H9 (cell line): Measurements from ENCODE around the gene COL23A1. TPM values are rescaled to one million over a fixed set of nuclear protein-coding genes. Genes with fewer than 3 reads are reported as not detected.

Source experiments
- DNase-seq: peaks from one replicate; pipeline ENCODE4 v3.0.0-alpha.2; 2017
- H2AFZ ChIP-seq: one replicate; pipeline ENCODE4 v1.6.1; 2013; ENCODE audit warnings: mild to moderate bottlenecking, low read length, control low read depth, moderate library complexity
- H2AK5ac ChIP-seq: 2 replicates; pipeline ENCODE4 v1.6.1; 2013; ENCODE audit warnings: low read length, control low read depth, mixed read lengths; ENCODE audit not compliant: insufficient read length
- H2BK120ac ChIP-seq: one replicate; pipeline ENCODE4 v1.6.1; 2013; ENCODE audit warnings: low read depth, mild to moderate bottlenecking, low read length, control low read depth, inconsistent platforms; ENCODE audit not compliant: poor library complexity, severe bottlenecking
- H2BK12ac ChIP-seq: 2 replicates; pipeline ENCODE4 v1.6.1; 2013; ENCODE audit warnings: low read length, control low read depth, mixed read lengths, low read depth; ENCODE audit not compliant: insufficient read length
- H2BK15ac ChIP-seq: 2 replicates; pipeline ENCODE4 v1.6.1; 2013; ENCODE audit warnings: low read depth, low read length, control low read depth
- H2BK20ac ChIP-seq: one replicate; pipeline ENCODE4 v1.6.1; 2013; ENCODE audit warnings: low read depth, mild to moderate bottlenecking, low read length, control low read depth, inconsistent platforms; ENCODE audit not compliant: poor library complexity, severe bottlenecking
- H2BK5ac ChIP-seq: 2 replicates; pipeline ENCODE4 v1.6.1; 2013; ENCODE audit warnings: low read length, control low read depth, mixed read lengths; ENCODE audit not compliant: insufficient read length
- H3K14ac ChIP-seq: 2 replicates; pipeline ENCODE4 v1.6.1; 2013; ENCODE audit warnings: low read length, control low read depth; ENCODE audit not compliant: insufficient read depth
- H3K18ac ChIP-seq: 2 replicates; pipeline ENCODE4 v1.6.1; 2013; ENCODE audit warnings: low read depth, mild to moderate bottlenecking, mixed read lengths, low read length, control low read depth; ENCODE audit not compliant: insufficient read length
- H3K23ac ChIP-seq: 2 replicates; pipeline ENCODE4 v1.6.1; 2013; ENCODE audit warnings: low read length, control low read depth, mixed read lengths, low read depth; ENCODE audit not compliant: insufficient read length
- H3K23me2 ChIP-seq: 2 replicates; pipeline ENCODE4 v1.6.1; 2013; ENCODE audit warnings: low read depth, mild to moderate bottlenecking, mixed read lengths, low read length, control low read depth; ENCODE audit not compliant: insufficient read length, poor library complexity, severe bottlenecking
- H3K27ac ChIP-seq: 2 replicates; pipeline ENCODE4 v1.5.1; 2013; ENCODE audit warnings: low read length, control low read depth, mixed read lengths, low read depth; ENCODE audit not compliant: insufficient read length
- H3K27me3 ChIP-seq: 2 replicates; pipeline ENCODE4 v1.6.1; 2013; ENCODE audit warnings: low read length, control low read depth, inconsistent platforms; ENCODE audit not compliant: insufficient read depth
- H3K4ac ChIP-seq: 2 replicates; pipeline ENCODE4 v1.6.1; 2013; ENCODE audit warnings: low read depth, mild to moderate bottlenecking, control low read depth, inconsistent platforms, low read length, moderate library complexity
- H3K4me1 ChIP-seq: 2 replicates; pipeline ENCODE4 v1.6.1; 2013; ENCODE audit warnings: low read length, control low read depth, inconsistent platforms; ENCODE audit not compliant: insufficient read depth
- H3K4me2 ChIP-seq: 2 replicates; pipeline ENCODE4 v1.6.1; 2013; ENCODE audit warnings: low read length, control low read depth, mixed read lengths; ENCODE audit not compliant: insufficient read length, insufficient read depth
- H3K56ac ChIP-seq: 2 replicates; pipeline ENCODE4 v1.6.1; 2013; ENCODE audit warnings: low read depth, mild to moderate bottlenecking, mixed read lengths, low read length, control low read depth; ENCODE audit not compliant: insufficient read length
- H3K79me1 ChIP-seq: 2 replicates; pipeline ENCODE4 v1.6.1; 2013; ENCODE audit warnings: low read depth, mild to moderate bottlenecking, moderate library complexity, low read length, control low read depth, inconsistent platforms; ENCODE audit not compliant: insufficient read depth, poor library complexity, severe bottlenecking
- H3K79me2 ChIP-seq: 2 replicates; pipeline ENCODE4 v1.6.1; 2013; ENCODE audit warnings: low read length, control low read depth, inconsistent platforms; ENCODE audit not compliant: insufficient read depth
- H3K9ac ChIP-seq: 2 replicates; pipeline ENCODE4 v1.6.1; 2013; ENCODE audit warnings: low read length, control low read depth, mixed read lengths; ENCODE audit not compliant: insufficient read length; ENCODE audit errors: extremely low read depth
- H3K9me3 ChIP-seq: one replicate; pipeline ENCODE4 v1.6.1; 2013; ENCODE audit warnings: low read depth, low read length, inconsistent platforms; ENCODE audit not compliant: control insufficient read depth
- H3T11ph ChIP-seq: one replicate; pipeline ENCODE4 v1.6.1; 2013; ENCODE audit warnings: mild to moderate bottlenecking, low read length, control low read depth, inconsistent platforms
- H4K20me1 ChIP-seq: one replicate; pipeline ENCODE4 v1.6.1; 2013; ENCODE audit not compliant: control insufficient read depth, insufficient read length, insufficient read depth
- H4K5ac ChIP-seq: 2 replicates; pipeline ENCODE4 v1.6.1; 2013; ENCODE audit warnings: low read depth, mild to moderate bottlenecking, mixed read lengths, low read length, control low read depth; ENCODE audit not compliant: insufficient read length
- H4K8ac ChIP-seq: replicated peaks from 2 replicates; pipeline ENCODE4 v1.6.1; 2013; ENCODE audit warnings: low read length, control low read depth, mixed read lengths, low read depth; ENCODE audit not compliant: insufficient read length
- H4K91ac ChIP-seq: 2 replicates; pipeline ENCODE4 v1.6.1; 2013; ENCODE audit warnings: low read depth, mild to moderate bottlenecking, moderate library complexity, mixed read lengths, low read length, control low read depth; ENCODE audit not compliant: insufficient read length
- H3K27ac Mint-ChIP-seq, 3 experiments: 2 replicates in 2 of 3; 3 replicates in 1 of 3; pipeline ENCODE4 v1.8.0; 2020 to 2021; ENCODE audit warnings: mixed read lengths in 3 of 3, mild to moderate bottlenecking in 1 of 3, moderate library complexity in 1 of 3
- H3K27me3 Mint-ChIP-seq: 2 replicates; pipeline ENCODE4 v1.8.0; 2021; ENCODE audit warnings: low read depth, mild to moderate bottlenecking, moderate library complexity, mixed read lengths
- H3K36me3 Mint-ChIP-seq, 3 experiments: 2 replicates in 2 of 3; 3 replicates in 1 of 3; pipeline ENCODE4 v1.8.0; 2020 to 2021; ENCODE audit warnings: low read depth in 3 of 3, mixed read lengths in 3 of 3; ENCODE audit not compliant: insufficient read depth in 1 of 3
- H3K4me1 Mint-ChIP-seq, 2 experiments: 2 replicates each; pipeline ENCODE4 v1.8.0; 2020; ENCODE audit warnings: mixed read lengths in 2 of 2
- H3K4me3 Mint-ChIP-seq, 2 experiments: 2 replicates in 1 of 2; 3 replicates in 1 of 2; pipeline ENCODE4 v1.8.0; 2020 to 2021; ENCODE audit warnings: mild to moderate bottlenecking in 2 of 2, mixed read lengths in 2 of 2, moderate library complexity in 1 of 2
- H3K9me3 Mint-ChIP-seq, 2 experiments: 2 replicates in 1 of 2; 3 replicates in 1 of 2; pipeline ENCODE4 v1.8.0; 2020; ENCODE audit warnings: mild to moderate bottlenecking in 2 of 2, mixed read lengths in 2 of 2, moderate library complexity in 1 of 2
- CTCF ChIP-seq: fragments of 200-600 bp; sonication (generic); conservative IDR thresholded peaks from 3 replicates; pipeline ENCODE4 v1.8.0; 2021; ENCODE audit warnings: antibody characterized with exemption, mild to moderate bottlenecking
- WGBS: extraction: QIAGEN DNeasy Blood & Tissue Kit; methylation state at CpG from one replicate; pipeline ENCODE4 v1.1.7; 2013; ENCODE audit warnings: missing lambda C conversion rate, low lambda C conversion rate, mixed read lengths; ENCODE audit not compliant: insufficient read length; ENCODE audit errors: extremely low coverage; 5-methylcytosine and 5-hydroxymethylcytosine counted together
- total RNA-seq: library from RNA; stranded (reverse); gene quantifications from 2 replicates; pipeline ENCODE4 v1.2.1, GENCODE V29; 2021

COL23A1 gene
- total RNA-seq, 1 experiment from 2014 or later: 2.6 TPM

DNA sequence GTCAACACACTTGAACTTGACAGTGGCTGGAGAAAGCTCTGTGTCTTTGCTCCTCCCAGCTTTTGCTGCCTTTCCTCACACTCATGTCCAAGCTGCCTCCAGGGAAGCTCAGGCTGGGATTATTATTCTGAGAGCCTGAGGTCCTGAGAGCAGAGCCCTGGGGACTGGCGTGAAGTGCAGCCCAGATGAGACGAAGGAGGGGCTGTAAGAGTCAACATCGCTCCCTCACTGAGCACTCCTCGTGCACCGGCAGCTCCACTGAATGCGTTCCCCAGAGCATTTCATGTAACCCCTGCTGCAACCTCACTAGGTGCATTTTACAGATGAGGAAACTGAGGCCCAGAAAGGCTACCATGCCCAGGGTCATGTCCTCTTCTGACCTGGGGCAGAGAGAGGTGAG lies 294.1 kb downstream of the COL23A1 start:
- Histone ChIP-seq H3K9ac (no peak overlapping the region), H3K4ac (no peak overlapping the region), H2AK5ac (no peak overlapping the region), H3K14ac (no peak overlapping the region), H3K4me1 (no peaks in the 10 kb centered on the region), H3K23ac (no peak overlapping the region), H4K20me1 (no peaks in the 10 kb centered on the region), H3T11ph (no peak overlapping the region), H3K56ac (no peak overlapping the region), H3K79me2 (no peaks in the 10 kb centered on the region), H3K79me1 (no peaks in the 10 kb centered on the region), H3K23me2 (peaks cover 3% of the 10 kb centered on the region), H3K9me3 (no peaks in the 10 kb centered on the region), H4K91ac (no peak overlapping the region), H2BK120ac (no peak overlapping the region), H2BK20ac (no peak overlapping the region), H2BK5ac (no peak overlapping the region), H3K4me2 (no peak overlapping the region), H3K27me3 (no peaks in the 10 kb centered on the region), H3K27ac (no peak overlapping the region), H4K5ac (no peak overlapping the region), H2AFZ (no peak overlapping the region), H2BK15ac (no peak overlapping the region), H4K8ac (no peak overlapping the region), H3K18ac (no peak overlapping the region), H2BK12ac (no peak overlapping the region)
- no peak overlapping the region for H3K4me3 Mint-ChIP-seq
- peaks cover 3% of the 10 kb centered on the region for H3K27me3 Mint-ChIP-seq
- no peak for DNase-seq
- H3K36me3 Mint-ChIP-seq: peaks cover 0 to 2% (median 0%) of the 10 kb centered on the region in 3 experiments; a peak in 3 of 7 replicates
- H3K4me1 Mint-ChIP-seq: peaks cover 0 to 10% of the 10 kb centered on the region in 2 experiments; a peak in 3 of 4 replicates
- peaks cover 5 to 8% of the 10 kb centered on the region in 2 experiments; a peak in 4 of 5 replicates for H3K9me3 Mint-ChIP-seq
- H3K27ac Mint-ChIP-seq: no peak overlapping the region
- TF ChIP-seq CTCF: no peak
- no CpG with 5 or more reads among the region's 6 CpGs for WGBS
